Stimulated activated CD4-positive, alpha-beta T cell treated with anti-CD3 and anti-CD28 coated beads, Interleukin-1b, Interleukin-23, amount 100 ng/mL, for 24 hours (primary cell): ENCODE measurements around the gene LTB4R.

Experiments used
- DNase-seq, 4 experiments: peaks; one replicate each; pipeline ENCODE4 v3.0.0-alpha.2; 2020; ENCODE audit warnings: low read depth in 4 of 4, low spot score in 1 of 4

Gene LTB4R

GRCh38 chr14:24299255-24300191 lies 11.8 kb upstream of the LTB4R start, which contains the start of the genes DHRS1 and NOP9:
Gene DHRS1, minus strand, starts transcription at chr14:24299780. Its CDS starts 674 bp downstream, at chr14:24299106.
Gene NOP9, plus strand, starts transcription at chr14:24299850. Its CDS starts 105 bp downstream, at chr14:24299955.
- peak; percentile 84 to 94 (median 88) for DNase-seq

DNA sequence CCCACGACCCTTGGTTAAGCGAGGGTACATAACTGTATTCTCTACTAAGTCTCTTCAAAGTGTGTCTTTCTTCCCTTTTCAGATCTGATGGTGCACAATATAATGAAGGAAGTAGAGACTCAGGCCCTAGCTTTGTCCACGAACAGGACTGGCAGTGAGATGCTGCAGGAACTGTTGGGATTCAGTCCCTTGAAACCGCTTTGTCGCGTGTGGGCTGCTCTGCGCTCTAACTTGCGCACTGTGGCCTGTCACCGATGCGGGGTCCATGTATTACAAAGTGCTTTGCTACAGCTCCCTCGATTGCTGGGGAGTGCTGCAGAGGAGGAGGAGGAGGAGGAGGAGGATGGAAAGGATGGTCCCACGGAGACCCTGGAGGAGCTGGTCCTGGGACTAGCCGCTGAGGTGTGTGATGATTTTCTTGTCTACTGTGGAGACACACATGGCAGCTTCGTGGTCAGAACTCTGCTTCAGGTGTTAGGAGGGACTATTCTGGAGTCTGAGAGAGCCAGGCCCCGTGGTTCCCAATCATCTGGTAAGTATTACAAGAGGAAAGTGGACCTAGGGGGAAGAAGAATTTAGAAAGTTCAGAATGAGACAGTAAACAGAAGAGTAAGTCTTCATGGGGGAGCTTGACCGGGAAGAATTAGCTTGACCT lies 10.8 kb upstream of the LTB4R start:
- DNase-seq: no peak

- no peak for DNase-seq
These were observed 7.3 kb upstream of the LTB4R start for GRCh38 chr14:24304019-24304387.

- no peak for DNase-seq
These were observed 4.1 kb upstream of the LTB4R start for GRCh38 chr14:24307156-24307574.

DNA sequence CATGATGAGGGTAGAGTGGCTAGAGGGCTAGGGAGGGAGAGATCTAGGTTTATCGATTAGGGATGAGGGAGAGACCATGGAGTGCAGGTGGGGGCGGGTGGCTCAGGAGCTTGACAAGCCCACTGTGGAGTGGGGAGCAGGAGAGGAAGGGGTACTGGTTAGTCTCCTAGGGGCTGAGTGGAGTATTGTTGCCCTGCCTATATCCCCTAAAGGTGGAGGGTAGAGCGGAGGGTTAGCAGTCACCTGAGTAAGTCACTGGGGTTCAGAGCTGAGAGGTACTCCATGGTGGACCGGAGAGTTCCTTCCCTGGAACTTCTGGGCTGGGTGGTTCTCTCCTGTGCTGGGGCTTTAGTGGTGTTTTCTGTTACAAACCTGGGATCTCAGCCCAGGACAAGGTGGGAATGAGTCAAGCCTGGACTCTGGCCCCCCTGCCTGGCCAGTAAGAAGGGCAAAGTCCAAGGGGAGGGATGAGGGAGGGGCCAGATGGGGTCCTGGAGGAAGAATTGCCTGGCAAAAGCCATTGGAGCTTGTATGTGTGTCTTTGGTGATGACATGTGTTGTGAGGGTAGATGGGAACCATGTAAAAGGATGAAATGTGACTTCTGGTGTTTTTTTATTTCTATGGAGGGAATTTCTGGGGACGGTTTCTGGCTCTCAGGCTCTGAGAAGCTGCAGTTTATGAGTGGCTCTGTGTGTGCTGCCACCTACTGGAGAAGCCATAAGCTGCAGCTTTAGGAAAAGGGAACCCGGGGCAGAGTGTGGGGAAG lies 3.5 kb upstream of the LTB4R start, which contains the start of gene CIDEB:
Gene CIDEB (minus strand): TSS at position 403 of the 767 bp plus-strand sequence. CDS start 119 bp downstream, at position 284.
- peak in 1 of 4 experiments; percentile 34 for DNase-seq

DNA sequence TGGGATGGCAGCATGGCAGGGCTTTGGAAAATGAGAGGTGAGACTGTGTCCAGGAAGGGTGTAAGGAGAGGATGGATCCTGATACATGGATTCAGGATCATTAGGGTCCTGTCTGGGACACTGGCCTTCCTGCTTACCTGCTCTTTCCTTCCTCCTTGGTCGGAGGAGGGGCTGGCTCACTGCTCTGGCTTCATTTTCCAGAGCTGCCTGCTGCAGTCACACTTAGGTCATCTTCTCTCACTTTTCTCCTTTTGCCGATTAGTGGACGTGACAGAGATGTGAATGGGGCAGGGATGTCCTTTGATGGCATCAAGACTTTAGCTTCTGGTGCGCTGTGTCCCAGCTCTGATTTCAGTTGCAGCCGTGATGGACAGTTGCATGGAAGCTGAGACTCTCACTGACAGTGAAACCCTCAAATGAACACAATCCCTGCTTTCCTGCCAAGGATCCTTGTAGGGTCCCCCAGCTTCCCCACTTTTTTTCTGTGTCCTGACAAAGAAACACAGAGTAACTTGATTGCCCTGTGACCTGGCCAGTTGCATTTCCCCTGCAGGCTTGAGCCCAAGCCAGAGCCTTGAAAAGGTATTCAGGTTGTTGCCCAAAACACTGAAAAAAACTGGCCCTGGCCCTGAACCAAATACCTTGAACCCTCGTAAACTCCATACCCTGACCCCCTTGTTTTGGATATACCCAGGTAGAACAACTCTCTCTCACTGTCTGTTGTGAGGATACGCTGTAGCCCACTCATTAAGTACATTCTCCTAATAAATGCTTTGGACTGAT lies 2.8 kb upstream of the LTB4R start:
- no peak for DNase-seq

DNA sequence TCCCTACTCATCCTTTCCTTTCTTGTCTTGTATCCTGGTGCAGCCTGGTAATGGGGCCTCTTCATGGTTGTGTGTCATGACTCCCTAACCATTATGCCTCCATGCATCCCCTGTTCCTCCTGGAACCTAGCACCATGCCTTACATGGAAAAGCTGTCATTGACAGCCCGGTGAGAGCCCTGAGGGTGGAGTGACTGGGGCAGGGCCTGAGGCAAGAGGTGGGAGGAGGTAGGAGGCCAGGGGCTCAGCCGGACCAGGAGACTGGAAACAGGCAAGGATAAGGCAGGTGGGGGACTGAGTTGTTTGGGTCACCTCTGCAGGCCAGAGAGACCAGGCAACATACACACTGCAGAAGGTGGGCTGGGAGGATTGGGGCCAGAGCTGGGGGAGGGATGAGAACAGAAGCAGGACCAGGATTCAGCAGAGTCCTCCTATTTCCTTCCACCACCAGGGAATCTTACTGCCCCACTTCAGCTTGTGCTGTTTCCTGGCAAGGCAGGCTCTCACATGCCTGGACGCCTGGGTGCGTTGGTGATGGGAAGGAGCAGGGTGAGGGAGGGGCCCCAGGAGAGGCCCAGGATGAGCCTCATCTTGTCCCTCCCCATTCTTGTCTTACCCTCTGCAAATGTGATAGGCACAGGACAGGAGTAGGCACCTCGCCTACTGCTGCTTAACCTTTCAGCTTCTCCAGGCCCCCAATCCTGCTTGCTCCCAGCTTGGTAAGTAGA lies 1.6 kb upstream of the LTB4R start, which contains the start of gene LTB4R2:
Gene LTB4R2 (plus strand): TSS at position 603 of the 727 bp plus-strand sequence. CDS start 525 bp downstream, outside the sequence.
- DNase-seq: no peak

DNA sequence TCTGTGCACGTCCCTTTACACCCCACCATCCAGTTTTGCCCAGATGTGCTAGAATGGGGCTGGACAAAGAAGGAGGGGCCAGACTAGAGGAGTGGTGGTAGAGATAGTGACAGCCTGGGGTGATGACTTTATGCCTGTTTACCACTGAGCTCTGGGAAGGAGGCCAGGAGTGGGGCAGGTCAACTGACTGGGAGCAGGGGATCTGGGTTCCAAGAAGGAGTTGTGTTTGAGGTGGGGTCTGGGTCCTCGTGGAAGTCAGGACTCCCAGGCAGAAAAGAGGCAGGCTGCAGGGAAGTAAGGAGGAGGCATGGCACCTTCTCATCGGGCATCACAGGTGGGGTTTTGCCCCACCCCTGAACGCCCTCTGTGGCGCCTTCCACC lies 1.0 kb upstream of the LTB4R start:
- DNase-seq: no peak

- DNase-seq: no peak
These were observed 724 bp downstream of the LTB4R start for GRCh38 chr14:24311837-24312615.

- DNase-seq: no peak
These were observed 1.6 kb downstream of the LTB4R start for GRCh38 chr14:24312736-24313507.

- no peak for DNase-seq
These were observed 2.6 kb downstream of the LTB4R start for GRCh38 chr14:24313913-24314312.

DNA sequence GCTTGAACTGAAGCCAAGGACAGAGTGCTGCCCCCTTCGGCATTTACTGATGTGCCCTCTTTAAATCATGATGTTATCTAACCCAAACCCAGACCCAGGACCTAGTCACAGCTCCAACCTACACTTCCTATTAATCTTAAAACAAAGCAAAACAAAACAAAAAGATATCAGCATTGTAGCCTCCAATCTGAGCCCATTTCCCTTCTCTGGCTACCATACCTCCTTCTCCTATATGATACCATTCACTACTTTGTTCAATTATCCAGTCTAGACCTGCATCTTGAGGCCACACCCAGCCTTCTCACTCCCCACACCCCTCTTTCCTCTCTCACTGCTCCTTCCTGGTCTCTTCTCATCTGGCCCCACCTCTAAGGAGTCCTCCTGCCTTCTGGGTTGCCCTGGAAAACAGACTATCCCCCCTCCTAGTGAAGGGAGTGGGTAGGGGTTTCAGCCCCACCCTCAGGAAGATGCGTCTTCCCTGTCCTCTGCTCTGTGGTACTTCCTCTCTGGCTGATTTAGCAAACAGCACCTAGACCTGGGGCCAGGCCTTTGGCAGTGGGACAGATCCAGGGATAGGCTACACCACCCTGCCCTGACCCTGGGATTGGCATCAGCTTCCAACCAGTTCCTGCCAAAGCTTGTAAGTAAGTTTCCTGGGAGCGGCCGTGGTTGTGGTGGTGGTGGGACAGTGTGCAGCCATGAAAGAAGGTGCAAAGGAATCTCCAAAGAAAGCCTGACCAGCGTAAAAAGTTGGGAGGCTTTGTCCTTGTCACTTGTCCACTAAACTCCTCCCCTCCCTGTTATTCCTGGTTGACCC lies 3.3 kb downstream of the LTB4R start:
- no peak for DNase-seq

- no peak for DNase-seq
These were observed 4.0 kb downstream of the LTB4R start for GRCh38 chr14:24315243-24315806.

GRCh38 chr14:24315807-24316596 lies 4.7 kb downstream of the LTB4R start:
- no peak for DNase-seq

DNA sequence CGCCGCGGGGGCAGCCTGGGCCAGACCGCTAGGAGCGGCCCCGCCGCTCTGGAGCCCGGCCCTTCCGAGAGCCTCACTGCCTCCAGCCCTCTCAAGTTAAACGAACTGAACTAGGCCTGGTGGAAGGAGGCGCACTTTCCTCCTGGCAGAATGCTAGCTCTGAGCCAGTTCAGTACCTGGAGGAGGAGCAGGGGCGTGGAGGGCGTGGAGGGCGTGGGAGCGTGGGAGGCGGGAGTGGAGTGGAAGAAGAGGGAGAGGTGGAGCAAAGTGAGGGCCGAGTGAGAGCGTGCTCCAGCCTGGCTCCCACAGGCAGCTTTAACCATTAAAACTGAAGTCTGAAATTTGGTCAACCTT lies 5.3 kb downstream of the LTB4R start:
- no peak for DNase-seq
